ENCODE results near the gene ETNPPL.
"Not testable (repeated sequence)": the region's sequence is repeated elsewhere in the genome, so short reads cannot be mapped to it uniquely, and the experiment has no call there.

Gene ETNPPL

DNA sequence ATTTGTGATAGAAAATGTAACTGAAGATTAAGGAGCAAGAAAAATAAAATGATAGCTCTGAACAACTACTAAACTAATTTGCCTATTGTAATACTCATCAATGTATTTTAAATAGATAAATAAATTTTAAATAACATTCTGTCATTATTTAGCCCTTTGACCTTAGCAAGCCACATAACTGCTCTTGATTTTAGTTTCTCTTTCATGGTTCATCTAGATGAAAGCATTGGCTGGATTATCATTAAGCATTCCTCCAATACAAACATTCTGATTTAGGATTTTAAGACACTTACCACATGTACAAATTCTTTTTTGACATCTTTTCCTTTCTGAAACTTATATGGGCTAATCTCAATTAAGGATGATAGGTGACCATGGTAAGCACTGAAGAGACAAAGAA is 8.5 kb downstream of the ETNPPL start:
- no peak for DNase-seq (ENCODE audit: low spot score)

DNA sequence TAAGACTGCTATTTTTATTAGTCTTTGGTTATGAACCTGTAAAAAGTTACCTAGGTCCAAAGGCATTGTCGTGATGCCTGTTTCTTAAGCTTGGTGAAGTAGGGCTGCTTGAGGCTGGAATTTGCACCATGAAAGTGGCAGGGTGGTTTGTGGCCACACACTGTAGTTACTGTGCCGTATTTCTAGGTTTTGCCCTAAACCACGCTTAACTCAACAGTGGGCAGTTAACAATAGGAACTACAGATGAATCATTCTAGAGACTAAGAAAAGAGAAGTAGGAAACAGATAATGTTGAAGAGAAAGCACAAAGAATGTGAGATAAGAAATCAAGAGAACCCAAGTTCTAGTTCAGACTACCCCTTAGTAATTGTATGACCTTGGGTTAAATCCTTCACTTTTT is 11.5 kb downstream of the ETNPPL start:
- DNase-seq (ENCODE audit: low spot score), result no peak

DNA sequence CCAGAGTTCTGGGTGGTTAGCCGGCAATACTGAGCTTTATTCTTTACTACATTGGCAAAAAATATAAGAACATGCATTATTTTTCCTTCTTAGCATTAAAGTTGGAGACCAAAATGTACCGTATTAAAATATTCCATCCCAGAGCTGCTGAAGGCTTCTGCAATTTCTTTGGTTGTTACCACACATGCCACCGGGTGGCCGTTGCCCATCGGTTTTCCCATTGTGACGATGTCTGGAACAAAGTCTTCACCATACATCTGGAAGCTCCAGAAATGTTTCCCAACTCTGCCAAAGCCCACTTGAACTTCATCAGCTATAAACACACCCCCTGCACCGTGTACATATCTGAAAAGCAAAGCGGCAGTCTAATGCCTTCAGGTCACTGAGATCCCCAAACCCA is 13.7 kb downstream of the ETNPPL start:
- DNase-seq (ENCODE audit: low spot score), result no peak

DNA sequence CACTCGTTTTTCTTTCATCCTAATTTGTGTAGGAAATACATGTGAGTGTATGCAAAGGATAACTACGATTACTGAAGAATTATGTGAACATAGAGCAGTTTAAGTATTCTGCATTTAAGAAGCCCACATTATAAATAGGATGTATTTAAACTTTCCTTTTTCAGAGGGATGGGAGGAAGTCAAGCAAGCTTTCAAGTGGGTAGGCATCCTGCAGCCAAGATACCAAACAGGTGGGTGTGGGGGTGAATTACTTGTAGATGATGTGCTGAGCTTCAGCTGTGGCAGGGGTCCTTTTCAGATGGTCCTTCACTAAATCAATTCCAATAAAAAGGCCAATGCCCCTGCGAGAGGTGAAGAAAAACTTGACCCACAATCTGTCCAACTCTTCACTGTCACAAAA is 16.3 kb downstream of the ETNPPL start:
- DNase-seq (ENCODE audit: low spot score), result no peak

DNA sequence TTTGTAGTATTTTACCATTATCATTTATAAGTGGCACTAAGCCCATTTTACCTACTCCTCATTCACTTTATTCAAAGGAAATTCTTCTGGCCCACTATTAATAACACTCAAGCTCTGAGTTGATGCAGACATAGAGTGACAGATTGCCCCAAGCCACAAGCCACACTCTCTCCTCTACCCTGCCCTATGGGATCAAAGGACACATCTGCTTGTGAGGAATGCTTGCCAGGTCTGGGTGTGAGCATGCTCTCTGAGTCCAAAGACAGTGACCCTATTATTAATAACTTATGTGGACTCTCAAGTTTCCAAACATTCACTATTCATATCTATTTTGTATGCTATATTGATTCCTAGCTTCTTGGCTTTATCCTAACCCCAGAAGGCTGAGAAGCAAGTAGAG is 18.5 kb downstream of the ETNPPL start:
- DNase-seq (ENCODE audit: low spot score), result no peak

DNA sequence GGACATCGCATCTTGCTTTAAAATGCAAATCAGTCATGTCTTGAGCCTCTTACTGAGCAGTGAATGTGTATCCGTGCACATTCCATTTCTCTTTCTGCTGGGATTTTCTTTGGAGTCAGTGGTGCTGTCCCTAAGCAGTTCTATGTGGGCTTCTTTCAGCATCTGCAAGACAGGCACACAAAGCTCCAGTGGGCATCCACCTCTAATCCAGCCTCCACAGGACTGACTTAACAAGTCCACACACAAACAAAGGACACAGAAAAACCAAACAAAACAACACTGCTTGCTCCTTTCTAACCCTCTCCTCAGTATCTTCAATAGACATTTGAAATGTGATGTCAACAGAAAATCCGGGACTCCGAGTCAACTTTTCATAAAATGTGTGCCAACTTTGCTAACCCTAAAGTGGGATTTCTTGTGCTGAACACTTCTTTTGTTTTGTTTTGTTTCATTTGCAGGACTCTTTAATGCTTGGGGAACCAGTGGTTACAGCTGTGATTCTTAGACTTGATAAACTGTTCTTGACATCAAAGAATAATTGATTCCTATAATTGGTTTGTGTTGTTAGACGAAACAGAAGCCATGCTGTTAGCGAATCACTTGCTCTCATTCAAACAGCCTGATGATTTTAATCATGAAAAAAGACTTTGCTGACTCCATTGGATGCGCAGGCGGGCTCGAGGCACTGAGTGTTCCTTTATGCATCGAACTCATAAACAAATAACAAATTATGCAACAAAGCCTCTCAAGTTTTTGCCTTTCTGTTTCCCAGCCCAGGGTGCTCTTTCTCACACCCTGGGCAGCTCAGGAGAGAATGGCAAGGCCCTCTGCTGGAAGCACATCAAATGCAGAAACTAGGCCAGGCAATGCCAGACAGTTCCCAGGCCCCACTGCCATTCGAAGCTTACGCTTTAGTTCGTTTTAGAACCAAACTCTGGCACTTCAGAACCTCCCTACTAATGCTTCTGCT is 20.1 kb downstream of the ETNPPL start:
- no peak for DNase-seq (ENCODE audit: low spot score)

DNA sequence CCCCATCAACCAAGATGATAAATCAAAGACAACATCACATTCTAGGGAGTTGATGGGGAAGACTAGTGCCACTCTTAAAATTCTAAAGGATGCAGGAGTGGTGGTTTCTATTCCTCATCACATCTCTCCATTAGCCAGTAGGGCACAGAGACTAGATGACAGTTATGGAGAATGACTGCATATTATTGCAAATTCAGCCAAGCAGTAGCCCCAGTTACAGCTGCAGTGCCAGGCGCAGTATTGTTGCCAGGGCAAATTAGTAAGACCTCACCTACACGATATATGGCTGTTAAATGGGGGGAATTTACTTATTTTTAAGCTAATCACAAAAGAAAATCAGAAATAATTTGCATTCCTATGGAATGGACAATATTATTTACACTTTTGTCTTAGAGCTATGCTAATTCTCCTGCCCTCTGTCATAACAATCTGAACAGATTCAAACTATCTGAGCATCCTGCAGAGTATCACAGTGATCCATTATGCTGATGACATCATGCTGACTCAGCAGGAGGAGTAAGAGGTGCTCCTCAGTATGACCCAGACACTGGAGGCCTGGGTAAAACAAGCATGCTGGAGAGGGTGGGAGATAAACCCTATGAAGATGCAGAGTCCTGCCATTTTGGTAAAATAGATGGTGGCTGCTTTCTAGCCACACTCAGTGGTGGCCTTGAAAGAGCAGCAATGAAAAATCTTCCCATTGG is 24.7 kb downstream of the ETNPPL start:
- no peak for DNase-seq (ENCODE audit: low spot score)

DNA sequence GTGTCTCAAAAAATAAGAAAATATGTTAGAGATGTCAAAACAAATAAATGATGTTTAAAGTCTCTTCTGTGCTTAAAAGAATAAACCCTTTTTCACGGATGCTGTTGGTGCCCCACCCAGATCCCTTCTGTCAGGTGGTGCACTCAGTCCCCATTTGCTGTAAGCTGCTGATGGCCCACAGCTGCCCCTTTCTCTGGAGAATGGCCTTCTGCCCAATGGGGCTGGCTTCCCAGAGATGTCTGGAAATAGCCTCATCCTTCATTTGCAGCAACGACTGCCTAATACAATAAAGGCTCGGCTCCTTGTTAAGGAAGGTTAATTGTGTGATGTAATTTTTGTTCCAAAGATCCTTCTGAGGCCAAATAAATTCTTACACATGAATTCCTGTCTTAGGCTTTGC is 31.8 kb downstream of the ETNPPL start:
- no peak for DNase-seq (ENCODE audit: low spot score)

DNA sequence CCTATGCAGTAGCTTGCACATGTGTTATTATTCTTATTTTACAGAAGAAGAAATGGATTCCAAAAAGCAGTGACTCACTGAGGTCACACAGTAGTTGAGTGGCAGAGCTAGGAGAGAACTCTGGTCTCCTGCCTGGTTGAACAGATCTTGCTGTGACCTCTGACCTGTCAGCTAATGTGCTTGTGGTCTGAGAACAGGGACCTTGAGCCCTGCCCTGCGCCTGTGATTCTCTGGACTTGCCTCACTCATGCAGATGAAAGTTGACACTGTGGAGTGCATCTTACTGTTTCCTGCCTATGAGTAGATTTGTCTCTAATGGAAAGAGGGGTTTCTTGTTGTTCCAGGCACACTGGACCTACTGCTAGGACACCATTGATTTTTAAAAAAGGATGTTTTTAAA is 32.3 kb downstream of the ETNPPL start:
- no peak for DNase-seq (ENCODE audit: low spot score)

DNA sequence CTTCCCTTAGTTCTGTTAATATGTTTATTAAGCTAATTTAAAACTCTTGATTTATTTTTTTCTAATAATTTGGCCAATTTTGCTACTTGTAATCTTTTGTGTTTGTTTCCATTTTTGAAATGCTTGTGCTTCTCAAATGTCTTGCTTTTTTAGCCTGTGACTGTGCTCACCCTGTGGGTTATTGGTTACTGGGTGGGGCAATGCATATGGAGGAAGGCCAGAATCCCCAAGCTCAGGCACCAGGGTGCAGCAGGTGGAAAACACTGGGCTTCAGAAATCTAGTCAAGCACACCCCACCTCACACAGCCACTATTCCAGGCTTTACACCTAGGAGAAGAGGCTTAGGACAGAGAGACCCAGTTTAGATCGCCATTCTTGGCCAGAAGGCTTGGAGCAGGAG is 33.1 kb downstream of the ETNPPL start:
- no peak for DNase-seq (ENCODE audit: low spot score)

DNA sequence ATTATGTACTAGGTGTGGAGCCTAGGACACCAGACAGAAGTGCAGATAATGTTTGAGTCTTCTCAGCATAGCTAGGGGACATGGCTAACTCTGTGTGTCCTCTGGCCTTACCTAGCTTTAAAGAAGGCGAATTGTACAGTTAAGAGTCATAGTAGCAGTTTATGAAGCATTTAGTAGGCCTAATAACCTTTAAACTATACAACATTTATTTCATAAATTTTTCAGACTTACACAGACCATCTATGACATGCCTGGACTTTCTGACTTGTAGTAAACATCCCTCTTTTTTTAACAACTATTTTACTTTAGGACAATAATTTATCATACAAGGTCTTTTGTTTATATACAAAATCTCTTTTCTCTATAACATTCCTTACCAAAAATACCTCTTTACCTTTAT is 37.4 kb downstream of the ETNPPL start:
- DNase-seq (ENCODE audit: low spot score), result no peak

DNA sequence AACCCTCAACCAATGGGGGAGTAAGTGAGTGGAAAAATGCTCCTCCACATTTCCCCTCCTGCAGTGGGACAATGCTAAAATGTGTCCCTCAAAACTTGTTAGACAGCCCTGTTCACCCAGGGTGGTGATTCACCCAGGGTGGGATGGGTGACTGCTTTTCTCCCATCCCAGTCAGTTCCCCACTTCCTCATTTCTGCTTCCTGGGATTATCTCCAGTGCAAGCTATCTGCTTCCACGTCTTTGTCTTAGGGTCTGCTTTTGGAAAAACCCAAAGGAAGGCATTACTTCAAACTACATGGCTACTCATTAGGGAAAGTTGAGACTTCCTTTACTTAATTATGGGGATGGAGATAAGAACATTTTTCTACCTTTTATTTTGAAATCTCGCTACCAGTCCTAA is 45.5 kb downstream of the ETNPPL start:
- DNase-seq (ENCODE audit: low spot score), result no peak

DNA sequence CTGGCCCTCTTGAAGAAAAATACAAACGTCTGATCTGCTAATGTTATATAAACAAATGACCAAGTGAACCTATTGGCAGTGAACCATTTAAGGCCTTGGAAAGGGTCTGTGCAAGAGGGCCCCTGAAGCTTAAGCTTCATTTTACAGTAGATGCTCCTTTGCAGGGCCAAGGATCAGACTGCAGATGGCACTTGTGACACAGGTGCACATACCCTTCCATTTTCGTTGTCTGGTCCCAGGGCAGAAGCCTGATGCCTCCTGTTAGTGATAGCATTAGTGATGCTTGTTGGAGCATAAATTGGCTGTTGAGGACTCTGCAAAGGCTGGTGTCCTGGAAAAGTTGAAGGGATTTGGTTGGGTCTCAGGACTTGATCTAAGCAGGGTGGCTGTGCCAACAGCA is 46.5 kb downstream of the ETNPPL start:
- no peak for DNase-seq (ENCODE audit: low spot score)

DNA sequence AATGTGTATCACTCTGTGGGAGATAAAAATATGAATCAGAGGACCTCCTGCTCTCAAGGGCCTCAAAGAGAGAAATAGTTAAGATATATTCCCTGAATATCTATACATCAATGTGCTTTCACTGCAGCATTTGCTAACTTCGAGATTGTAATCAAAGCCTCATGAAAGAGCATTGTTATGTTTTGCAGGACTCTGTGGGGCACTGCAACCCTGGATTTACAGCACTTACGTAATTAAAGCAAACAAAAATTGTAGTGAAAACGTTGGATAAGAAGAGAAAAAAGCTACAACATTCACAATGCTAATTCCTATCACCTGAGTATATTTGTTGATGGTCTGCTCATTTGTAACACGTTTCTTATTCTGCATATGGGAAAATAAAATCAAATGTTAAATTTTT is 48.0 kb downstream of the ETNPPL start:
- no peak for DNase-seq (ENCODE audit: low spot score)

DNA sequence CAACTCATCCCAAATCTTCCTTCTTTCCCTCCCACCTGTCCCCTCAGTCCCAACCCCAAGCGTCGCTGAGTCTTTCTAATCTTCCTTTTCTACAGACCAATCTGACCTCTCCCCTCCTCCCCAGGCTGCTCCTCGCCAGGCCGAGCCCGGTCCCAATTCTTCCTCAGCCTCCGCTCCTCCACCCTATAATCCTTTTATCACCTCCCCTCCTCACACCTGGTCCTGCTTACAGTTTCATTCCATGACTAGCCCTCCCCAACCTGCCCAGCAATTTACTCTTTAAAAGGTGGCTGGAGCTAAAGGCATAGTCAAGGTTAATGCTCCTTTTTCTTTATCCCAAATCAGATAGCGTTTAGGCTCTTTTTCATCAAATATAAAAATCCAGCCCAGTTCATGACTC is 52.3 kb downstream of the ETNPPL start:
- DNase-seq (ENCODE audit: low spot score), result not testable (repeated sequence)

DNA sequence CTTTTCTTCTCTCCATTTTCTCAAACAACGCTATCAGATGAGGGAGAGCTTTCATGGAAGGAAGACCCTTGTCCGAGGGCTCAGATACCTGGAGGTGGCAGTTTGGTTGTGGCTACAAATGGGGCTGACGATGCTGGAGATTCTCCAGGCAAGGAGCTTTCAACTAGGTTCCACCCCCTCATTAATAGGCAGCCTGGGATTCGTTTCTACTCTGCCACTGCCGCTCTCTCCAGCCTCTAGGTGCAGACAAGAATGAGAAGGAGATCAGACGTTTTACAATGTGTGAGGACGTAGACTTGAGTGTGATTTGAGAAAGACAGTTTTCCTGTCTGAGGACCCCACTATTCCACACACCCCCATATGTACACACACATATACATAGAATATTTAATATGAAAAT is 53.1 kb downstream of the ETNPPL start:
- no peak for DNase-seq (ENCODE audit: low spot score)

DNA sequence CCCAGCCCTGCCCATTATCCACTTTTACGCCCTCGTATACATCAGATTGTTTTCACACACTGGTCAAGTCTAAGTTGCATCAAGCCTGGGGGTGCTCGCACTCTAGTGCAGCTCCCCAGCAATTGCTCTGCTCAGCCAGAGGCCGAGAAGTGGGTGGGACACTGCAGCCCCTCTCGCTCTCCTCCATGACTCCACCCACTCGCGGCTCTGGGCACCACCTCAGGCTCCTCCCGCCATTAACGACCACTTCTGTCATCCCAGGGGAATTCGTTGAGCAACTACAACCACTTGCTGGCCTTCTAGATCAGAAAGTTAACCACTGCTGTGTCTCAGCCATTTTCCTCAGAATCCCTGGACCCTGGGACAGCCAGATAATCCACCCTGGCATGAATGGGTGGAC is 53.6 kb downstream of the ETNPPL start:
- no peak for DNase-seq (ENCODE audit: low spot score)

DNA sequence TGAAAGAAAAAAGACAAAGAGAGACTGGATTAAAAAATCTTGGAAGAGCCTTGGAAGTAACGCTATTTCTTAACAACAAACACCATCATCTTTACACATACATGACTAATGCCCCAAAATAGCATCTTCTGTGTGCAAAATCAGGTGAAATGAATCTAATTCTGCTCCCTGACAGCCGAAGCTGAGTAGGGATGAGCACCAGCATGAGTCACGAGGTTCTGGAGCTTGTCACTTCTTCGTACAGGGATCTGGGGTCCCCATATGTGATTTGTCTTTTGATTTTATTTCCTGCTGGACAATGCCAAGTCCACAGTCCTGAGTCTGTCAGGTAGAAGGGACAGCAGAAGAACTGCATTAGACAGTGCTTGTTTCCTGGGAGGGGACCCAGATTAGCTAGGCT is 56.6 kb downstream of the ETNPPL start:
- DNase-seq (ENCODE audit: low spot score), result no peak

DNA sequence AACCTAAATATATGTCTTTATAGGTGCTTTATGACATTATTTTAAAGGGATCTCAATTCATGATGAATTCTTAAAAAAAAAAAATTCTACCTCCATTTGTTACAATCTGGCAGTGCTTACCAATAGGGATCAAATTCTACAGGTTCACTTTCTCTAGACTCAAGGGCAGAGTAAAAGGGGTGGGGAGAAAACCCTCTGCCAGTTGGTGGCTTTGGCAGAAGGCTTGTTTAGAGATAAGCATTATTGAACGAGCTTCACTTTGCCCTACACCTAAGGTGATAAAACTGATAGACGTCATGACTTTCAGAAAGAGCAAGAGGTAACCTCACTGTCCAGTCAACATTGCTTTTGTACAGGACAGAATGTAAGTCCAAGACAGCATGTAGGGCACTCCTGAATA is 58.9 kb downstream of the ETNPPL start:
- no peak for DNase-seq (ENCODE audit: low spot score)

DNA sequence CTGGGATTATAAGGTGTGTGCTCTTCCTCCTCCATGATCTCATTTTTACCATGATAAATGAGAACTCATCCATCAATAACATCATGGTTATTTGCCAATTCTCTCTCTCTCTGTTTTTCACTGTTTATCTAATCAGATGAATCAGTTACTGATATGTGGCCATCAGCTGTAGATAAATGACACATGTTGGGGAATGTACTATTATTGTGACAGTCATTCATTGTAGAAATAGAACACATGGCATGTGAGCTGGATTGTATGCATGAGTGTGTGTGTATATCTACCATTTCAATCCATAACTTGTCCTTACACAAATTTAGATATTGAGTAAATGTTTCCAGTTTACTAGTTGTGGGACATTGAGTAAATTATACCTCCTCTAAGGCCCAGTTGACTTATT is 59.5 kb downstream of the ETNPPL start:
- no peak for DNase-seq (ENCODE audit: low spot score)

DNA sequence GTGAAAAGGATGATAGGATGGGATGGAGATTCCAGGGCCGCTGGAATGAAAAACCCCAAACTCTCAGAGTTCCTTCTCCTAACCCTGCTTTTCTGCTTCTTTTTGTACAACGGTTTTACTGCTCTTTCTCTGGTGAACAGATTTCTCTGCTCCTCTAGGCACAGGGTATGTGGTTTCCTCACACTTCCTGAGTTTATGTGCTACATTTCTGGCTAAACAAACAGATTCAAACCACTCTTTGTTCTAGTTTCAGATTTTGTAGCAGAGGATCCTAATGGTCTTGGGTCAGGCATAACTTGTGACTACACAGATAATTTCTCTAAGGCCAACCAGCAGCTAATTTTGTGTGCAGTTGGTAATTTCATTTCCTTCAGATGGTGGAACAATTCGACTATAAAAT is 59.9 kb downstream of the ETNPPL start:
- DNase-seq (ENCODE audit: low spot score), result no peak

DNA sequence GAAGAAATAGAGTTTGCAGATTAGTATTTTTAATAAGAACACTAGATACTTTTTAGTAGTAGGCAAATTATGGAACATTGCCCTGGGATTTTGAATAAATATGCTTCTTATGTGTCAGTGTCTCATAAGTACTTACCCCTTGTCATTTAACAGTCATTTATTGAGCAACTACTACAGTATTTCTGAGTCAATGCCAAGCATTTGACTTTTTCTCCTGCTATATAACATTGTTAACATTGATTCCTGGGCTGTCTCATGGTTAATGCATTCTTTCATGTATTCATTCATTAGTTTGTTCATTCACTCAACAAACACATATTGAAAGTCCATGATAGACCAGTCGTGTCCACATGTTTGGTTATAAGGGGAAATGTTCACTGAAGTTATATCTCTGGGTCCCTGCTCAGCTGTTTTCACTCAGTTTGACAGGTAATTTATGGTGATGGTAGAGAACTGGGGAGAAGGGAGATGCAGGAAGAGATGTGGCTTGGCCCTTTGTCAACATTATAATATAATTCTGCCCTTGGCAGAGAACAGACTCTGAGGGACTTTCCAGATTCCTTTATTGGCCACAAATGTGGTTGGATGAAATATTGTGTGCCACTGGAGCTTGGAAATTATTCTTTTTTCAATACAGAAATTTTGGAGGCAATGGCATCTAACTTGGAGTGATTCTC is 62.6 kb downstream of the ETNPPL start:
- no peak for DNase-seq (ENCODE audit: low spot score)

DNA sequence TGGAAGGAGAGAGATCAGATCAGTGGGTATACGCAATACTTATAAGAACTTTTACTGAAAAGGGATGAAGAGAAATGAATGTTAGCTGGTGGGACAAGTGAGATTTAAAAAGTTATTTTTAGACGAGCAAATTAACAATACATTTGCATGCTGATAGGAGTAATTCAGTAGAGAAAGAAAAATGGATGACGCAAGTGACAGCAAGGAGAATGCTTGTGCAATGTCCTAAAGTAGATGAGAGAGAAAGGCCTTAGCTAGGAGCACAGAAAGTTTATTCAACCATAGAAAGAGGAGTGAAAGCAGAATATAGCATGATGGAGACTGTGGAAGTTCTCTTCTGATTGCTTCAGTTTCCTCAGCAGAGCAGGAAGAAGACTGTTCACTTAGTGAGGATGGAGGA is 66.7 kb downstream of the ETNPPL start:
- DNase-seq (ENCODE audit: low spot score), result no peak

All from D341Med (cell line).